Prostate gland (tissue), 2 donors: ENCODE data around the gene OR10C1.

Source experiments
- POLR2A ChIP-seq: fragments of 450-650 bp; IDR thresholded peaks from one replicate; pipeline ENCODE4 v1.6.1; 2016; ENCODE audit warnings: antibody characterized with exemption, mild to moderate bottlenecking
- POLR2AphosphoS5 ChIP-seq: sonication (generic); formaldehyde crosslinking; IDR thresholded peaks from one replicate; pipeline ENCODE4 v1.6.1; 2017; ENCODE audit warnings: antibody characterized with exemption
- TF ChIP-seq, protein P1 (sequence below), 4 experiments: fragments of 200-600 bp in 2 of 4; fragments of 450-650 bp in 2 of 4; sonication (generic) in 2 of 4; IDR thresholded peaks; 1 replicate in 3 of 4; 2 replicates in 1 of 4; pipeline ENCODE4 v1.5.1; 2016 to 2019; ENCODE audit warnings: antibody characterized with exemption in 4 of 4, mild to moderate bottlenecking in 2 of 4, moderate library complexity in 2 of 4

GRCh38 chr6:29424168-29424567 lies 14.9 kb upstream of the OR10C1 start:
- TF ChIP-seq, protein P1, sequence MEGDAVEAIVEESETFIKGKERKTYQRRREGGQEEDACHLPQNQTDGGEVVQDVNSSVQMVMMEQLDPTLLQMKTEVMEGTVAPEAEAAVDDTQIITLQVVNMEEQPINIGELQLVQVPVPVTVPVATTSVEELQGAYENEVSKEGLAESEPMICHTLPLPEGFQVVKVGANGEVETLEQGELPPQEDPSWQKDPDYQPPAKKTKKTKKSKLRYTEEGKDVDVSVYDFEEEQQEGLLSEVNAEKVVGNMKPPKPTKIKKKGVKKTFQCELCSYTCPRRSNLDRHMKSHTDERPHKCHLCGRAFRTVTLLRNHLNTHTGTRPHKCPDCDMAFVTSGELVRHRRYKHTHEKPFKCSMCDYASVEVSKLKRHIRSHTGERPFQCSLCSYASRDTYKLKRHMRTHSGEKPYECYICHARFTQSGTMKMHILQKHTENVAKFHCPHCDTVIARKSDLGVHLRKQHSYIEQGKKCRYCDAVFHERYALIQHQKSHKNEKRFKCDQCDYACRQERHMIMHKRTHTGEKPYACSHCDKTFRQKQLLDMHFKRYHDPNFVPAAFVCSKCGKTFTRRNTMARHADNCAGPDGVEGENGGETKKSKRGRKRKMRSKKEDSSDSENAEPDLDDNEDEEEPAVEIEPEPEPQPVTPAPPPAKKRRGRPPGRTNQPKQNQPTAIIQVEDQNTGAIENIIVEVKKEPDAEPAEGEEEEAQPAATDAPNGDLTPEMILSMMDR (IDR thresholded peaks at IDR 0.05) = no peak
- TF ChIP-seq POLR2A = no peak
- TF ChIP-seq POLR2AphosphoS5 = no peak
